Measurements from ENCODE around the gene EED.

Gene EED

GRCh38 chr11:86244063-86244521 lies 461 bp upstream of the EED start:
- TF ChIP-seq CTCF (IDR thresholded peaks at IDR 0.05; ENCODE audit: low read depth, low read length), result no peak
- no peaks in the 10 kb centered on the region for H3K9me3 ChIP-seq
- peak overlapping the region; percentile 91 for H3K4me3 ChIP-seq (ENCODE audit: low read depth, low read length)
- no peaks in the 10 kb centered on the region for H3K36me3 ChIP-seq
- H3K4me1 ChIP-seq, result no peaks in the 10 kb centered on the region; the same call in 1 of the 2 replicates
- H3K27me3 ChIP-seq, result peaks cover 28% of the 10 kb centered on the region
- DNase-seq, result peak; percentile 87

DNA sequence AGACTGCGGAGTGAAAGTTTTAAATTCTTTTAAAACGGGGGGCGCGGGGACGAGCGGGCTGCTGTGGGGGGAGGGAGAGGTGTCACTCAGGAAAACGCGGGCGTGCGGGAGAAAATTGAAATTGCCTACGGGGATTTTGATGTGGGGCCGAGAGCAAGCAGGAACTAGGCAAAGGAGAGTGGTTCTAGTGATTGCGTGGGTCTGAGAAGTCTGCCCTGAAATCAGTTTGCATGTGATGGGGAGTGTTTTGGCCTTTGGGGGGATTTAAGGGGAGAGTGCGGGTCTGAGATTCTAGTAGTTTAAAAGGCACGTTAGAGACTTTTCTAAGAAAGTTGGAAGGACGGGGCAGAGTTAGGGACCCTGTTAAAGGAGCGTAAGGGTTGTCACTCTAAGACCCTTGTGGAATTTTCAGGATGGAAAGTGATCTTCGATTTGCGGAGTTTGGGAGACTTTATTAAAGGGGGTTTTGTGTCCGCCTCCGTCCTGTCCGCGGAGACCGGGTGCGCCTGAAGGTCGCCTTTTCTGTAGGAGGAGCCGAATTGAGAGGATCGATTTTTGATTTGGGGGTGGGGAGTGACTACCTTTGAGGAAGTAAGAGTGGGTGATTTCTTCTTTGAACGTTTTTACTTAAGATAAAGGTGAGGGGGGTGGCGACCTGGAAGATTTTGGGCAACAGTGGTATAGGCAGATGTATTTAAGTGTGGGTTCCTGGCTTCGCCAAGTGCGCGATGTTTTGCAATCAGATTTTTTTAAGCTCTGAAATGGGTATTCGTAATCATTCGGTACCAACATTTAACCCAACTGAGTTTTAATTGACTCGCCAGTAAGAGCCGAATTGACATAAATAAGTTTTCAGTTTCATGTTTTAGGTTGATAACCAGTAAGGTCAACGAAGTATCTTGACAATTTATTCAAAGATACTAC lies 1.1 kb downstream of the EED start:
- Histone ChIP-seq H3K4me1 (no peaks in the 10 kb centered on the region; the same call in none of the 2 replicates), H3K9me3 (no peaks in the 10 kb centered on the region), H3K36me3 (no peaks in the 10 kb centered on the region), H3K4me3 (ENCODE audit: low read depth, low read length) (peak overlapping the region; percentile 91), H3K27me3 (peaks cover 19% of the 10 kb centered on the region)
- peak; percentile 14 for DNase-seq
- TF ChIP-seq CTCF (IDR thresholded peaks at IDR 0.05; ENCODE audit: low read depth, low read length), result no peak

- no peaks in the 10 kb centered on the region; the same call in none of the 2 replicates for H3K4me1 ChIP-seq
- DNase-seq, result no peak
- peak overlapping the region; percentile 91 for H3K4me3 ChIP-seq (ENCODE audit: low read depth, low read length)
Observed at GRCh38 chr11:86246293-86246675, 1.7 kb downstream of the EED start.

GRCh38 chr11:86247608-86248007 lies 3.1 kb downstream of the EED start:
- no peak overlapping the region for H3K4me3 ChIP-seq (ENCODE audit: low read depth, low read length)
- TF ChIP-seq CTCF (IDR thresholded peaks at IDR 0.05; ENCODE audit: low read depth, low read length), result no peak
- no peaks in the 10 kb centered on the region; the same call in none of the 2 replicates for H3K4me1 ChIP-seq
- no peak for DNase-seq
- H3K36me3 ChIP-seq, result peaks cover 4% of the 10 kb centered on the region
- H3K9me3 ChIP-seq, result no peaks in the 10 kb centered on the region
- H3K27me3 ChIP-seq, result peaks cover 1% of the 10 kb centered on the region

More at GRCh38 chr11:86246293-86246675, 1.7 kb downstream of the EED start:
- Histone ChIP-seq H3K9me3 (no peaks in the 10 kb centered on the region), H3K36me3 (no peaks in the 10 kb centered on the region), H3K27me3 (peaks cover 13% of the 10 kb centered on the region)
- no peak for TF ChIP-seq CTCF (IDR thresholded peaks at IDR 0.05; ENCODE audit: low read depth, low read length)

DNA sequence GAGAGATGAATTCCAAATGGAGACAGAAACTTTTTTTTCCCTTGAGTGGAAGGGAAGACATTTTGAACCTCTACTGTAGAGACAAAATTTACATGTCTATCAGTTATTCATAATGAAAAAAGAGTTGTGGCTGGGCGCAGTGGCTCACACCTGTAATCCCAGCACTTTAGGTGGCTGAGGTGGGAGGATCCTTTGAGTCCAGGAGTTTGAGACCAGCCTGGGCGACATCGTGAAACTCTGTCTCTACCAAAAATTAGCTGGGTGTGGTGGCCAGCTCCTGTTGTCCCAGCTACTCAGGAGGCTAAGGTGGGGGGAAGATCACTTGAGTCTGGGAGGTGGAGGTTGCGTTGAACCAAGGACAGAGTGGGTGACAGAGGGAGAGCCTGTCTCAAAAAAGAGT lies 4.1 kb downstream of the EED start:
- H3K27me3 ChIP-seq, result no peaks in the 10 kb centered on the region
- DNase-seq, result no peak
- no peak overlapping the region for H3K4me3 ChIP-seq (ENCODE audit: low read depth, low read length)
- no peak for TF ChIP-seq CTCF (IDR thresholded peaks at IDR 0.05; ENCODE audit: low read depth, low read length)
- H3K9me3 ChIP-seq, result no peaks in the 10 kb centered on the region
- H3K4me1 ChIP-seq, result no peaks in the 10 kb centered on the region; the same call in none of the 2 replicates
- H3K36me3 ChIP-seq, result peaks cover 4% of the 10 kb centered on the region

Measured in BE2C (cell line).